ENCODE data around the gene YWHAG.

Gene YWHAG

GRCh38 chr7:76285604-76286374 is 73.0 kb downstream of the YWHAG start (continued):
- TF ChIP-seq, protein P1, sequence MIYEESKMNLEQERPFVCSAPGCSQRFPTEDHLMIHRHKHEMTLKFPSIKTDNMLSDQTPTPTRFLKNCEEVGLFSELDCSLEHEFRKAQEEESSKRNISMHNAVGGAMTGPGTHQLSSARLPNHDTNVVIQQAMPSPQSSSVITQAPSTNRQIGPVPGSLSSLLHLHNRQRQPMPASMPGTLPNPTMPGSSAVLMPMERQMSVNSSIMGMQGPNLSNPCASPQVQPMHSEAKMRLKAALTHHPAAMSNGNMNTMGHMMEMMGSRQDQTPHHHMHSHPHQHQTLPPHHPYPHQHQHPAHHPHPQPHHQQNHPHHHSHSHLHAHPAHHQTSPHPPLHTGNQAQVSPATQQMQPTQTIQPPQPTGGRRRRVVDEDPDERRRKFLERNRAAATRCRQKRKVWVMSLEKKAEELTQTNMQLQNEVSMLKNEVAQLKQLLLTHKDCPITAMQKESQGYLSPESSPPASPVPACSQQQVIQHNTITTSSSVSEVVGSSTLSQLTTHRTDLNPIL (CRISPR knock-in tag; IDR thresholded peaks at IDR 0.05; ENCODE audit: low read depth), result no peak
- TF ChIP-seq ZC3H10 (CRISPR knock-in tag; IDR thresholded peaks at IDR 0.05), result no peak

- ATAC-seq, result no peak
These were observed 75.3 kb downstream of the YWHAG start for GRCh38 chr7:76283254-76284159.

DNA sequence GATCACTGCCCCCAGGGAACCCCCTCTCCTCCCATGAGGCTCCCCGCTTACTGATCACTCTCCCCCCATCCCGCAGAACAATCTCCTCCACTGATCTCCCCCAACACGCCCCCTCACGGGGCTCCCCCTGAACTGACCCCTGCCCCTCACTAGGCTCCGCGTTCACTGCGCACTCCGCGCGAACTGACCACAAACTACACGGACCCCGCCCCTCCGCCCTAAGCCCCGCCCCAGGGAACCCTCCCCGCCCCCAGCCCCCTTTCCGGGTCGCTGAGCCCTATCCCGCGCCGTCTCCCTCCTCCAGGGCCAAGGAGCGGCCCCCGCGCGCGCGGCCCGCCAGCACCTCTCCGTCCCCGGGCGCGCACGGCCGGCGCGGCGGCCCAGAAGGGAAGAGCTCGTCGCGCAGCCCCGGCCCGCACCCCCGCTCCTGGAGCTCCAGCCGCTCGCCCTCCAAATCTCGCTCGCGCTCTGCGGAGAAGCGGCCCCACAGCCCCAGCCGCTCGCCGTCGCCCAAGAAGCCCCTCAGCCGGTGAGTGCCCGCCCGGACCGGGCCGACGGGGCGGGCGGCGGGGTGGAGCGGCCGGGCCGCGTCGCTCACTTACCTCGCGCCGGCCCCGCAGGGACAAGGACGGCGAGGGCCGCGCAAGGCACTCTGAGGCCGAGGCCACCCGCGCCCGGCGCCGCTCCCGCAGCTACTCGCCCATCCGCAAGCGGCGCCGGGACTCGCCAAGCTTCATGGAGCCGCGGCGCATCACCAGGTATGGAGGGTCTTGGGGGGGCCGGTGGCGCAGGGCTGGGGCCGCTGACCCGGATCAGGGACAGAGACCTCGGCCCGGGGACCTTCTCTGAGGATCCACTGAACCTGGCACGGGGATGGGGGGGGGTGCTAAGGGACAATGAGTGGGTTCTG is 76.2 kb downstream of the YWHAG start:
- ATAC-seq, result no peak
- TF ChIP-seq ZFP3 (CRISPR knock-in tag; IDR thresholded peaks at IDR 0.05) (no peak), PPARA (CRISPR knock-in tag; IDR thresholded peaks at IDR 0.05; ENCODE audit: borderline replicate concordance) (no peak), PATZ1 (CRISPR knock-in tag; IDR thresholded peaks at IDR 0.05; ENCODE audit: borderline replicate concordance) (no peak), ISL1 (CRISPR knock-in tag; IDR thresholded peaks at IDR 0.05) (no peak), SNAI2 (CRISPR knock-in tag; IDR thresholded peaks at IDR 0.05) (no peak), GLIS3 (CRISPR knock-in tag; IDR thresholded peaks at IDR 0.05) (no peak), BACH2 (CRISPR knock-in tag; IDR thresholded peaks at IDR 0.05; ENCODE audit: borderline replicate concordance) (no peak), ZC3H10 (CRISPR knock-in tag; IDR thresholded peaks at IDR 0.05) (no peak), CSRNP3 (CRISPR knock-in tag; IDR thresholded peaks at IDR 0.05) (no peak), ZNF8 (CRISPR knock-in tag; IDR thresholded peaks at IDR 0.05) (no peak)
- TF ChIP-seq, protein P1 (CRISPR knock-in tag; IDR thresholded peaks at IDR 0.05; ENCODE audit: low read depth), result no peak
- TF ChIP-seq, protein P2, sequence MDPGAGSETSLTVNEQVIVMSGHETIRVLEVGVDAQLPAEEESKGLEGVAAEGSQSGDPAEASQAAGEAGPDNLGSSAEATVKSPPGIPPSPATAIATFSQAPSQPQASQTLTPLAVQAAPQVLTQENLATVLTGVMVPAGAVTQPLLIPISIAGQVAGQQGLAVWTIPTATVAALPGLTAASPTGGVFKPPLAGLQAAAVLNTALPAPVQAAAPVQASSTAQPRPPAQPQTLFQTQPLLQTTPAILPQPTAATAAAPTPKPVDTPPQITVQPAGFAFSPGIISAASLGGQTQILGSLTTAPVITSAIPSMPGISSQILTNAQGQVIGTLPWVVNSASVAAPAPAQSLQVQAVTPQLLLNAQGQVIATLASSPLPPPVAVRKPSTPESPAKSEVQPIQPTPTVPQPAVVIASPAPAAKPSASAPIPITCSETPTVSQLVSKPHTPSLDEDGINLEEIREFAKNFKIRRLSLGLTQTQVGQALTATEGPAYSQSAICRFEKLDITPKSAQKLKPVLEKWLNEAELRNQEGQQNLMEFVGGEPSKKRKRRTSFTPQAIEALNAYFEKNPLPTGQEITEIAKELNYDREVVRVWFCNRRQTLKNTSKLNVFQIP (CRISPR knock-in tag; IDR thresholded peaks at IDR 0.05; ENCODE audit: borderline replicate concordance, low read depth), result no peak

More at GRCh38 chr7:76283254-76284159, 75.3 kb downstream of the YWHAG start:
- no peak for TF ChIP-seq ZC3H10 (CRISPR knock-in tag; IDR thresholded peaks at IDR 0.05)
- TF ChIP-seq CSRNP3 (CRISPR knock-in tag; IDR thresholded peaks at IDR 0.05), result no peak
- no peak for TF ChIP-seq ESRRG (CRISPR knock-in tag; IDR thresholded peaks at IDR 0.05)
- TF ChIP-seq ZNF8 (CRISPR knock-in tag; IDR thresholded peaks at IDR 0.05), result no peak
- no peak for TF ChIP-seq RARB (CRISPR knock-in tag; IDR thresholded peaks at IDR 0.05)
- no peak for TF ChIP-seq ZFP3 (CRISPR knock-in tag; IDR thresholded peaks at IDR 0.05)
- TF ChIP-seq BACH2 (CRISPR knock-in tag; IDR thresholded peaks at IDR 0.05; ENCODE audit: borderline replicate concordance), result no peak
- no peak for TF ChIP-seq ISL1 (CRISPR knock-in tag; IDR thresholded peaks at IDR 0.05)
- TF ChIP-seq, protein P1 (CRISPR knock-in tag; IDR thresholded peaks at IDR 0.05; ENCODE audit: low read depth), result no peak
- TF ChIP-seq PPARA (CRISPR knock-in tag; IDR thresholded peaks at IDR 0.05; ENCODE audit: borderline replicate concordance), result no peak
- TF ChIP-seq SNAI2 (CRISPR knock-in tag; IDR thresholded peaks at IDR 0.05), result no peak
- no peak for TF ChIP-seq TOX (CRISPR knock-in tag; IDR thresholded peaks at IDR 0.05; ENCODE audit: borderline replicate concordance)
- TF ChIP-seq TCF4 (CRISPR knock-in tag; IDR thresholded peaks at IDR 0.05; ENCODE audit: borderline replicate concordance), result no peak
- TF ChIP-seq, protein P2 (CRISPR knock-in tag; IDR thresholded peaks at IDR 0.05; ENCODE audit: borderline replicate concordance, low read depth), result no peak
- TF ChIP-seq ZFP30 (CRISPR knock-in tag; IDR thresholded peaks at IDR 0.05), result no peak

Measured in SK-N-SH treated with all-trans-retinoic acid at 6 μM for 48 hours (cell line).